A549 (cell line): ENCODE data around the gene TBC1D1. TPM values are rescaled to one million over a fixed set of nuclear protein-coding genes. Genes with fewer than 3 reads are reported as not detected.

Experiments
- ATAC-seq, 2 experiments: fragments of 200-7000 bp in 1 of 2; fragments of >200 bp in 1 of 2; cut with Nextera tagmentation in 1 of 2; cut with Tn5 transposase in 1 of 2; 3 replicates each; pipeline versions ENCODE4 v1.8.0 to v1.9.1; 2018 to 2020; ENCODE audit warnings: mild to moderate bottlenecking in 1 of 2, moderate library complexity in 1 of 2
- CTCF ChIA-PET: fragments of 300-600 bp; sonication (Branson Sonifier 250); formaldehyde crosslinking; extraction: SDS; loops from one replicate; lab custom pipeline; 2021; ENCODE audit warnings: antibody characterized with exemption, inconsistent platforms; lab: Yijun Ruan, JAX
- POLR2A ChIA-PET: fragments of 350-600 bp; formaldehyde crosslinking; extraction: SDS; loops from one replicate; lab custom pipeline; 2021; ENCODE audit warnings: antibody characterized with exemption, inconsistent platforms; lab: Yijun Ruan, JAX
- DNase-seq, 2 experiments: peaks; one replicate each; pipeline versions ENCODE4 v3.0.0 to v3.0.0-alpha.2; 2011 to 2016; ENCODE audit warnings: low read depth in 1 of 2, low spot score in 1 of 2
- FAIRE-seq: peaks from 2 replicates; lab custom pipeline; 2011; peaks lifted over from hg19 to GRCh38; lab: Jason Lieb, UNC
- H3K27ac ChIP-seq, 2 experiments: fragments of >200 bp; sonication (Bioruptor Twin); formaldehyde crosslinking; 3 replicates each; pipeline ENCODE4 v1.5.1; 2016 to 2017
- H3K4me1 ChIP-seq: fragments of >200 bp; sonication (Bioruptor Twin); formaldehyde crosslinking; 3 replicates; pipeline ENCODE4 v1.6.1; 2016
- H3K4me2 ChIP-seq: fragments of >200 bp; sonication (Bioruptor Twin); formaldehyde crosslinking; 3 replicates; pipeline ENCODE4 v1.6.1; 2016
- H3K4me3 ChIP-seq: fragments of >200 bp; sonication (Bioruptor Twin); formaldehyde crosslinking; 3 replicates; pipeline ENCODE4 v1.5.1; 2016
- H3K9me3 ChIP-seq: fragments of >200 bp; sonication (Bioruptor Twin); formaldehyde crosslinking; 3 replicates; pipeline ENCODE4 v1.6.1; 2016
- ATOH8 ChIP-seq: fragments of 250-450 bp; sonication (Bioruptor Pico); IDR thresholded peaks from 2 replicates; pipeline ENCODE4 v1.5.0; 2020; ENCODE audit warnings: low read depth, mild to moderate bottlenecking, moderate library complexity
- BCL3 ChIP-seq: fragments of >200 bp; sonication (Bioruptor Twin); formaldehyde crosslinking; IDR thresholded peaks from 3 replicates; pipeline ENCODE4 v1.6.1; 2016
- BHLHE40 ChIP-seq: IDR thresholded peaks from 2 replicates; pipeline ENCODE4 v1.6.1; 2012; ENCODE audit warnings: low read depth, low read length, inconsistent platforms
- CBX8 ChIP-seq: fragments of 200-600 bp; sonication (generic); IDR thresholded peaks from 2 replicates; pipeline ENCODE4 v1.6.1; 2016
- CHD2 ChIP-seq: fragments of 150-350 bp; IDR thresholded peaks from 2 replicates; pipeline ENCODE4 v1.6.1; 2014; ENCODE audit warnings: low read length; ENCODE audit not compliant: partially characterized antibody
- E2F6 ChIP-seq: IDR thresholded peaks from 2 replicates; pipeline ENCODE4 v1.6.1; 2012; ENCODE audit warnings: low read depth, borderline replicate concordance
- EHF ChIP-seq: fragments of 250-450 bp; sonication (Bioruptor Pico); IDR thresholded peaks from 2 replicates; pipeline ENCODE4 v1.5.0; 2020; ENCODE audit warnings: mild to moderate bottlenecking
- ELK1 ChIP-seq: fragments of 150-350 bp; IDR thresholded peaks from 2 replicates; pipeline ENCODE4 v1.6.1; 2014; ENCODE audit warnings: low read depth, mild to moderate bottlenecking, low read length
- ESRRA ChIP-seq: fragments of 150-350 bp; IDR thresholded peaks from 2 replicates; pipeline ENCODE4 v1.6.1; 2014; ENCODE audit warnings: mild to moderate bottlenecking, low read length, borderline replicate concordance
- GATA3 ChIP-seq: IDR thresholded peaks from 2 replicates; pipeline ENCODE4 v1.6.1; 2012; ENCODE audit warnings: borderline replicate concordance
- HDAC2 ChIP-seq: fragments of 200-600 bp; sonication (generic); IDR thresholded peaks from 2 replicates; pipeline ENCODE4 v1.6.1; 2016
- HEYL ChIP-seq: fragments of 250-450 bp; sonication (Bioruptor Pico); IDR thresholded peaks from 2 replicates; pipeline ENCODE4 v1.8.0; 2021; ENCODE audit warnings: mild to moderate bottlenecking, moderate library complexity
- HOXA7 ChIP-seq: fragments of 250-450 bp; sonication (Bioruptor Pico); IDR thresholded peaks from 2 replicates; pipeline ENCODE4 v1.5.0; 2020; ENCODE audit warnings: mild to moderate bottlenecking, moderate library complexity
- HOXB13 ChIP-seq: fragments of 250-450 bp; sonication (Bioruptor Pico); IDR thresholded peaks from 2 replicates; pipeline ENCODE4 v1.5.0; 2020; ENCODE audit warnings: low read depth, mild to moderate bottlenecking, moderate library complexity
- JUNB ChIP-seq: fragments of >200 bp; sonication (Bioruptor Twin); formaldehyde crosslinking; IDR thresholded peaks from 2 replicates; pipeline ENCODE4 v1.6.1; 2016
- MAZ ChIP-seq: fragments of 150-350 bp; IDR thresholded peaks from 2 replicates; pipeline ENCODE4 v1.6.1; 2014; ENCODE audit warnings: antibody characterized with exemption, low read depth, low read length, borderline replicate concordance
- MYC ChIP-seq: IDR thresholded peaks from 2 replicates; pipeline ENCODE4 v1.6.1; 2012; ENCODE audit warnings: mild to moderate bottlenecking, inconsistent platforms, low read length, improper control_type of control experiment, borderline replicate concordance
- NR3C1 ChIP-seq: fragments of >200 bp; sonication (Bioruptor Twin); formaldehyde crosslinking; IDR thresholded peaks from 3 replicates; pipeline ENCODE4 v1.6.1; 2017
- PBX3 ChIP-seq: IDR thresholded peaks from 2 replicates; pipeline ENCODE4 v1.6.1; 2012
- POLR2A ChIP-seq: IDR thresholded peaks from 2 replicates; pipeline ENCODE4 v1.6.1; 2012; ENCODE audit warnings: mild to moderate bottlenecking, low read length
- POLR2AphosphoS2 ChIP-seq: conservative IDR thresholded peaks from 2 replicates; pipeline ENCODE4 v1.6.1; 2012; ENCODE audit warnings: low read length, improper control_type of control experiment, inconsistent platforms
- RARB ChIP-seq: fragments of 250-450 bp; sonication (Bioruptor Pico); IDR thresholded peaks from 2 replicates; pipeline ENCODE4 v1.8.0; 2021; ENCODE audit warnings: mild to moderate bottlenecking, moderate library complexity
- RFX5 ChIP-seq: fragments of 450-650 bp; IDR thresholded peaks from 2 replicates; pipeline ENCODE4 v1.7.1; 2014; ENCODE audit warnings: antibody characterized with exemption, mild to moderate bottlenecking, moderate library complexity
- SMC3 ChIP-seq: fragments of >200 bp; sonication (Bioruptor Twin); formaldehyde crosslinking; IDR thresholded peaks from 3 replicates; pipeline ENCODE4 v1.6.1; 2018; ENCODE audit warnings: inconsistent platforms
- SREBF2 ChIP-seq: fragments of 450-650 bp; IDR thresholded peaks from 2 replicates; pipeline ENCODE4 v1.6.1; 2014; ENCODE audit warnings: mild to moderate bottlenecking, moderate library complexity
- ZNF302 ChIP-seq: fragments of 250-450 bp; sonication (Bioruptor Pico); IDR thresholded peaks from 2 replicates; pipeline ENCODE4 v1.9.0; 2021; ENCODE audit warnings: inconsistent platforms, mild to moderate bottlenecking, moderate library complexity
- WGBS: methylation state at CpG from one replicate; pipeline ENCODE4 v1.1.6; 2017; ENCODE audit errors: missing lambda C conversion rate; 5-methylcytosine and 5-hydroxymethylcytosine counted together
- polyA plus RNA-seq, 4 experiments: library from polyadenylated mRNA; depleted of rRNA in 3 of 4; stranded (reverse); fragments of >200 nt; fragmentation: RNase III in 1 of 4; extraction: RNeasy Plus Mini Kit Qiagen cat#74134 plus additional on column Dnase treatment in 1 of 4; gene quantifications; 2 replicates in 3 of 4; 3 replicates in 1 of 4; pipeline ENCODE4 v1.2.3, GENCODE V29; 2011 to 2017

TBC1D1 gene
- polyA plus RNA-seq, 2 of the 4 experiments (the other 2 are of a cell fraction): 26.5 to 28.5 TPM

GRCh38 chr4:37882665-37883296 is 8.1 kb upstream of the TBC1D1 start:
- peaks cover 7% of the 10 kb centered on the region; the same call in 1 of the 3 replicates for H3K4me1 ChIP-seq
- FAIRE-seq: no peak
- peak in 1 of 2 experiments; percentile 2 for DNase-seq
- TF ChIP-seq MAZ: no peak
- no peak for TF ChIP-seq CHD2
- ChIA-PET POLR2A (no interaction called here), CTCF (no interaction called here)
- no peaks in the 10 kb centered on the region for H3K9me3 ChIP-seq
- H3K27ac ChIP-seq: no peak overlapping the region
- WGBS: 10% methylated on average over 4 of the region's 4 CpGs
- no peak for ATAC-seq
- no peak overlapping the region for H3K4me2 ChIP-seq
- H3K4me3 ChIP-seq: no peak overlapping the region

GRCh38 chr4:37884855-37885487 is 5.9 kb upstream of the TBC1D1 start:
- no peaks in the 10 kb centered on the region for H3K9me3 ChIP-seq
- H3K27ac ChIP-seq: no peak overlapping the region
- ATAC-seq (no peak), FAIRE-seq (no peak), DNase-seq (no peak)
- 41% methylated on average over 3 of the region's 3 CpGs for WGBS
- H3K4me1 ChIP-seq: peaks cover 7% of the 10 kb centered on the region; the same call in 1 of the 3 replicates
- no peak overlapping the region for H3K4me3 ChIP-seq
- CTCF ChIA-PET: no interaction called here
- no peak overlapping the region for H3K4me2 ChIP-seq
- TF ChIP-seq POLR2AphosphoS2 (no peak), NR3C1 (no peak), HDAC2 (no peak), EHF (no peak), HOXB13 (CRISPR knock-in tag) (no peak)
- POLR2A ChIA-PET: no interaction called here

- no peaks in the 10 kb centered on the region for H3K9me3 ChIP-seq
- 49% methylated on average over 8 of the region's 8 CpGs for WGBS
- H3K4me3 ChIP-seq: no peak overlapping the region
- POLR2A ChIA-PET: no interaction called here
- H3K4me1 ChIP-seq: peaks cover 8% of the 10 kb centered on the region; the same call in 1 of the 3 replicates
- no peak overlapping the region for H3K4me2 ChIP-seq
- CTCF ChIA-PET: no interaction called here
- no peak for FAIRE-seq
- TF ChIP-seq BCL3: no peak
- TF ChIP-seq CBX8: no peak
- TF ChIP-seq JUNB: no peak
- TF ChIP-seq RFX5: no peak
- no peak for TF ChIP-seq ESRRA
- TF ChIP-seq PBX3: no peak
- no peak for TF ChIP-seq SREBF2
- TF ChIP-seq POLR2A: no peak
- TF ChIP-seq HOXB13 (CRISPR knock-in tag): no peak
- TF ChIP-seq BHLHE40: no peak
- no peak for TF ChIP-seq HOXA7 (CRISPR knock-in tag)
- TF ChIP-seq ATOH8 (CRISPR knock-in tag): no peak
- TF ChIP-seq HEYL (CRISPR knock-in tag): no peak
- no peak for TF ChIP-seq RARB (CRISPR knock-in tag)
- TF ChIP-seq GATA3: no peak
- TF ChIP-seq MYC: no peak
- TF ChIP-seq ELK1: no peak
- no peak for TF ChIP-seq SMC3
- TF ChIP-seq E2F6: no peak
- TF ChIP-seq ZNF302 (CRISPR knock-in tag): no peak
- no peak for ATAC-seq
- DNase-seq: no peak
- H3K27ac ChIP-seq: no peak overlapping the region
These were observed 5.4 kb upstream of the TBC1D1 start for GRCh38 chr4:37885496-37885895.
